ENCODE results near the gene ADGRE2.

DNA sequence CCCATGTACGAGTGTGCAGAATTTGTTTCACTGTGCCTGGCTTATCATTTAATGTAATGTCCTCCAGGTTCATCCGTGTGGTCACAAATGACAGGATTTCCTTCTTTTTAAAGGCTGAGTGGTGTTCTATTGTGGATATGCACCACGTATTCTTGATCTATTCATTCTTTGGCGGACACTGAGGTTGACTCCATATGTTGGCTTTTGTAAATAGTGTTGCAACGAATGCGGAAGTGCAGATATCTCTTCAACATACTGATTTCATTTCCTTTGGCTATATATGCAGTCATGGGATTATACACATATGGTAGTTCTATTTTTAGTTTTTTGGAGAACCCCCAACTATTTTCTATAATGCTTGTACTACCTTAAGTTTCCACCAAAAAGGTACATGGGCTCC lies 43.6 kb upstream of the ADGRE2 start:
- TF ChIP-seq POLR2A (IDR thresholded peaks at IDR 0.05), result no peak
- TF ChIP-seq, protein P1, sequence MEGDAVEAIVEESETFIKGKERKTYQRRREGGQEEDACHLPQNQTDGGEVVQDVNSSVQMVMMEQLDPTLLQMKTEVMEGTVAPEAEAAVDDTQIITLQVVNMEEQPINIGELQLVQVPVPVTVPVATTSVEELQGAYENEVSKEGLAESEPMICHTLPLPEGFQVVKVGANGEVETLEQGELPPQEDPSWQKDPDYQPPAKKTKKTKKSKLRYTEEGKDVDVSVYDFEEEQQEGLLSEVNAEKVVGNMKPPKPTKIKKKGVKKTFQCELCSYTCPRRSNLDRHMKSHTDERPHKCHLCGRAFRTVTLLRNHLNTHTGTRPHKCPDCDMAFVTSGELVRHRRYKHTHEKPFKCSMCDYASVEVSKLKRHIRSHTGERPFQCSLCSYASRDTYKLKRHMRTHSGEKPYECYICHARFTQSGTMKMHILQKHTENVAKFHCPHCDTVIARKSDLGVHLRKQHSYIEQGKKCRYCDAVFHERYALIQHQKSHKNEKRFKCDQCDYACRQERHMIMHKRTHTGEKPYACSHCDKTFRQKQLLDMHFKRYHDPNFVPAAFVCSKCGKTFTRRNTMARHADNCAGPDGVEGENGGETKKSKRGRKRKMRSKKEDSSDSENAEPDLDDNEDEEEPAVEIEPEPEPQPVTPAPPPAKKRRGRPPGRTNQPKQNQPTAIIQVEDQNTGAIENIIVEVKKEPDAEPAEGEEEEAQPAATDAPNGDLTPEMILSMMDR (IDR thresholded peaks at IDR 0.05), result no peak
- TF ChIP-seq POLR2AphosphoS5 (IDR thresholded peaks at IDR 0.05), result no peak
- TF ChIP-seq EP300 (IDR thresholded peaks at IDR 0.05), result no peak
